Mesenchymal stem cell (in vitro differentiated cells and primary cell): Measurements from ENCODE around the gene RNF17.

Experiments
- DNase-seq: peaks from one replicate; pipeline ENCODE4 v3.0.0-alpha.2; 2013
- H2AFZ ChIP-seq: one replicate; pipeline ENCODE4 v1.6.1; 2013; ENCODE audit warnings: low read depth, mild to moderate bottlenecking, control low read depth, inconsistent platforms, low read length, moderate library complexity
- H2AK5ac ChIP-seq: 2 replicates; pipeline ENCODE4 v1.6.1; 2013; ENCODE audit warnings: low read length, moderate library complexity, mild to moderate bottlenecking, inconsistent platforms; ENCODE audit not compliant: severe bottlenecking
- H2BK120ac ChIP-seq: one replicate; pipeline ENCODE4 v1.6.1; 2013; ENCODE audit warnings: low read depth, mild to moderate bottlenecking, inconsistent platforms, low read length, moderate library complexity
- H2BK12ac ChIP-seq, 2 experiments: one replicate each; pipeline ENCODE4 v1.6.1; 2013; ENCODE audit warnings: inconsistent platforms in 2 of 2, low read length in 2 of 2, mild to moderate bottlenecking in 2 of 2, moderate library complexity in 2 of 2, control low read depth in 1 of 2
- H2BK15ac ChIP-seq: one replicate; pipeline ENCODE4 v1.6.1; 2013; ENCODE audit warnings: mild to moderate bottlenecking, low read depth, inconsistent platforms; ENCODE audit not compliant: poor library complexity, severe bottlenecking
- H2BK5ac ChIP-seq: 2 replicates; pipeline ENCODE4 v1.6.1; 2013; ENCODE audit warnings: low read depth, mild to moderate bottlenecking, low read length, control low read depth, inconsistent platforms; ENCODE audit not compliant: poor library complexity, severe bottlenecking
- H3K14ac ChIP-seq, 2 experiments: one replicate each; pipeline ENCODE4 v1.6.1; 2013; ENCODE audit warnings: inconsistent platforms in 2 of 2, low read length in 2 of 2, control low read depth in 1 of 2, mild to moderate bottlenecking in 1 of 2, moderate library complexity in 1 of 2
- H3K18ac ChIP-seq, 2 experiments: one replicate each; pipeline ENCODE4 v1.6.1; 2013; ENCODE audit warnings: inconsistent platforms in 2 of 2, low read length in 2 of 2, control low read depth in 1 of 2, low read depth in 1 of 2, mild to moderate bottlenecking in 1 of 2
- H3K23ac ChIP-seq, 2 experiments: one replicate each; pipeline ENCODE4 v1.6.1; 2013; ENCODE audit warnings: inconsistent platforms in 2 of 2, low read length in 2 of 2, mild to moderate bottlenecking in 2 of 2, moderate library complexity in 2 of 2, control low read depth in 1 of 2
- H3K27ac ChIP-seq: 2 replicates; pipeline ENCODE4 v1.5.1; 2013; ENCODE audit warnings: mild to moderate bottlenecking, moderate library complexity, low read length, control low read depth, inconsistent platforms; ENCODE audit not compliant: poor library complexity, severe bottlenecking
- H3K27me3 ChIP-seq, 2 experiments: 2 replicates each; pipeline versions ENCODE4 v1.6.1 to v1.7.0; 2013; ENCODE audit warnings: low read length in 2 of 2, mild to moderate bottlenecking in 2 of 2, moderate library complexity in 2 of 2, control low read depth in 1 of 2, inconsistent platforms in 1 of 2; ENCODE audit not compliant: control insufficient read depth in 1 of 2, insufficient read depth in 1 of 2
- H3K36me3 ChIP-seq, 2 experiments: 2 replicates each; pipeline versions ENCODE4 v1.6.1 to v1.7.0; 2013; ENCODE audit warnings: low read length in 2 of 2, control low read depth in 1 of 2, inconsistent platforms in 1 of 2, low read depth in 1 of 2, mild to moderate bottlenecking in 1 of 2; ENCODE audit not compliant: insufficient read depth in 2 of 2, control insufficient read depth in 1 of 2
- H3K4ac ChIP-seq, 2 experiments: one replicate each; pipeline ENCODE4 v1.6.1; 2013; ENCODE audit warnings: inconsistent platforms in 2 of 2, low read length in 2 of 2, mild to moderate bottlenecking in 2 of 2, moderate library complexity in 2 of 2, control low read depth in 1 of 2, low read depth in 1 of 2
- H3K4me1 ChIP-seq: 2 replicates; pipeline ENCODE4 v1.6.1; 2013; ENCODE audit warnings: low read depth, low read length, control low read depth; ENCODE audit not compliant: control insufficient read depth, insufficient read depth
- H3K4me2 ChIP-seq: 2 replicates; pipeline ENCODE4 v1.6.1; 2013; ENCODE audit warnings: low read length, mild to moderate bottlenecking, inconsistent platforms; ENCODE audit not compliant: poor library complexity, severe bottlenecking
- H3K4me3 ChIP-seq, 2 experiments: 2 replicates each; pipeline versions ENCODE4 v1.5.1 to v1.7.0; 2013; ENCODE audit warnings: low read length in 2 of 2, mild to moderate bottlenecking in 2 of 2, control low read depth in 1 of 2, low read depth in 1 of 2; ENCODE audit not compliant: insufficient read depth in 1 of 2
- H3K79me1 ChIP-seq: replicated peaks from 2 replicates; pipeline ENCODE4 v1.6.1; 2013; ENCODE audit warnings: mild to moderate bottlenecking, control low read depth, low read length, inconsistent platforms; ENCODE audit not compliant: poor library complexity, severe bottlenecking
- H3K9ac ChIP-seq: 2 replicates; pipeline ENCODE4 v1.7.0; 2013; ENCODE audit warnings: mild to moderate bottlenecking, low read length, moderate library complexity
- H3K9me3 ChIP-seq: 2 replicates; pipeline ENCODE4 v1.7.0; 2013; ENCODE audit warnings: mild to moderate bottlenecking, low read length; ENCODE audit not compliant: control insufficient read depth
- H4K8ac ChIP-seq: one replicate; pipeline ENCODE4 v1.6.1; 2013; ENCODE audit warnings: inconsistent platforms, mild to moderate bottlenecking, low read length, moderate library complexity
- H4K91ac ChIP-seq: one replicate; pipeline ENCODE4 v1.6.1; 2013; ENCODE audit warnings: mild to moderate bottlenecking, low read length, inconsistent platforms
- WGBS: methylation state at CpG from one replicate; pipeline ENCODE4 v1.1.7; 2013; ENCODE audit warnings: mixed read lengths; 5-methylcytosine and 5-hydroxymethylcytosine counted together

Gene RNF17

DNA sequence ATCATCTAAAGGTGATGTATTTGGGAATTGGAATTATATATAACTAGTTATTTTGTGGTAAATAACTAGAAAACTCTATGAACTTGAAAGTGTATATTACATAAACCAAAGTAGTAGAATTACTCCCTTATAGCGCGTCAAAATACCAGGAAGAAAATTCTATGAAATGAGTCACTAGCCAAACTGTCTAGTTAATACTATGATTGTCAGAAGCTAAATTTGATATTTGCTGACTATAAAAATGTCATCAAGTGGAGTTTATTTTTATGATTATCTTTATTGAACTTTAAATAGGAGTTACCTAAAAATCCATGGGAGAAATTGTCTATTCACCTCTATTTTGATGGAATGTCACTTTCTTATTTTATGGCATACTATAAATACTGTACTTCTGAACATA lies 100.6 kb downstream of the RNF17 start:
- Histone ChIP-seq H2AK5ac (no peak overlapping the region), H3K14ac (no peak overlapping the region), H3K36me3 (no peaks in the 10 kb centered on the region), H3K4ac (no peak overlapping the region), H3K27ac (no peak overlapping the region), H3K27me3 (peaks cover 3 to 10% of the 10 kb centered on the region in 2 experiments), H4K8ac (no peak overlapping the region), H3K23ac (no peak overlapping the region), H2AFZ (no peak overlapping the region), H3K18ac (no peak overlapping the region), H2BK120ac (no peak overlapping the region), H3K4me1 (no peaks in the 10 kb centered on the region), H3K4me3 (no peak overlapping the region), H2BK5ac (no peak overlapping the region), H4K91ac (no peak overlapping the region), H3K4me2 (no peak overlapping the region), H3K9me3 (no peaks in the 10 kb centered on the region), H2BK15ac (no peak overlapping the region), H3K79me1 (no peaks in the 10 kb centered on the region), H3K9ac (no peak overlapping the region), H2BK12ac (no peak overlapping the region)
- DNase-seq = no peak
- no CpG with 5 or more reads among the region's 2 CpGs for WGBS

DNA sequence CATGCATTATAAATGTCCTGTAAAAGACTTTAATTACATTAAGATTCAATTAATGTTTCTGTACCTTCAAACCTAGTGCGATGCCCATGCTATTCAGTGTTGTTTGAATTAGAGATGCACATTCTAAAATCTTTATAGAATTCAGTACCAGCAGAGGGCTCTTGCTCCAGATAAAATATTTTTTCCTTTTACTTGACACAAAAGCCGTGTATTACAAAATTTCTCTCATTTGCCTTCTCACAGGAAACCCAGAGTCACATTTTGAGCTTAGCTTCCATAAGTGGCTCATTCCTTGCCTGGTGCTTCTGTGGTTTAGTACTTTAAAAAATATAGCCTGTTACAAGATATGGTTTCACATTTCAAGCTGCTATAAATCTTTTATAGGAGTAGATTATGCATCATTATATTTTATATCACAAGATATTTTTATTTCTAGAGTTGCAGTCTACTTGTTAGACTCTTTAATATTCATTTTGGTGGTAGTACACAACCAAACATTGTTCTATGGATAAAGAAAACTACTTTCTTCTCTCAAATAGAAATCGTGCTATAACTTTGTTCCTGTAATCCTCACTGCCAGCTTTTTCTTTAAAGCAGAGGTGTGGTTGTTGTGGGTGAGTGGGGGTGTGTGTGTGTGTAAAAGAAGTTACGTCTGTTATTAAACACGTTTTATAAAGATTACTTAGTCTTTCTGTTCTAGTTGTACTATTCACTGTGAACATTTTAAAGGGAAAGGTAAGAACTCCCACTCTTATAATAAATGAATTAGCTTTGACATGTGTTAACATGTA lies 101.4 kb downstream of the RNF17 start:
- Histone ChIP-seq H3K9me3 (no peaks in the 10 kb centered on the region), H3K79me1 (no peaks in the 10 kb centered on the region), H3K4me1 (no peaks in the 10 kb centered on the region), H3K36me3 (no peaks in the 10 kb centered on the region), H3K27me3 (peaks cover 3 to 10% of the 10 kb centered on the region in 2 experiments), H3K9ac (peak overlapping the region; percentile 20), H3K18ac (no peak overlapping the region), H2AFZ (no peak overlapping the region), H2BK15ac (no peak overlapping the region), H3K4ac (no peak overlapping the region), H3K27ac (no peak overlapping the region), H3K14ac (no peak overlapping the region), H2BK12ac (no peak overlapping the region), H2AK5ac (no peak overlapping the region), H2BK5ac (no peak overlapping the region), H3K4me2 (no peak overlapping the region), H4K8ac (no peak overlapping the region), H2BK120ac (no peak overlapping the region), H3K4me3 (no peak overlapping the region), H3K23ac (no peak overlapping the region), H4K91ac (no peak overlapping the region)
- 92% methylated on average over 2 of the region's 5 CpGs for WGBS
- peak; percentile 12 for DNase-seq

DNA sequence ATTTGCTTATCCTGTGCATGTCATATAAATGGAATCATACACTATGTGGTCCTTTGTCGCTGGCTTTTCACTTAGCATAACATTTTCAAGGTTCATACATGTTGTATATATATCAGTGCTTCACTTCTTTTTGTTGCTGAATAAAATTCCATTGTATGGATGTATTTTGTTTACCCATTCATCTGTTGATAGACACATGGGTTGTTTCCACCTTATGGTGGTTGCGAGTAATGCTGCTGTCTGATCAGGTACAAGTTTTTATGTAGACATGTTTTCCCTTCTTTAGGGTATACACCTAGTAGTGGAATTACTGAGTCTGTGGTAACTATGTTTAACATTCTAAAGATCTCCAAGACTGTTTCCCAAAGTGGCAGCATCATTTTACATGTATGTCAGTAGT lies 102.5 kb downstream of the RNF17 start:
- no CpG with 5 or more reads among the region's 2 CpGs for WGBS

DNA sequence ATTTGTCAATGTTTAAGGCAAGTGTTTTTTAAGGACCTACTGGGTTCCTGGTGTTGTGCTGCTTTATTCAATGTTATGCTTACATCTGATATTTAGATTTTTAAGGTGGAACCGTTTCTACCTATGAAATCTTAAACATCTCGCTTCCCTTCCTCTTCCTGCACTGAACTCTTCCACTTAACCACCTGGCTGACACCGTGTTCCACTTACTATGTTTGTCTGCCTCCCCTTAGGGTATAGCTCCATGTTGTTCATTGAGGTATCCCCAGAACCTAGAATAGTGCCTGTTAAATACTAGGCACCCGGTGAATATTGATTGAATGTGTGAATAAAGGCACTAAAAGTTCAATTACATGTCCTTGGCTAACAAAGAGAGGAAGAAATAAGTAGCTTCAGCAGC lies 104.9 kb downstream of the RNF17 start:
- Histone ChIP-seq H3K4me1 (no peaks in the 10 kb centered on the region), H3K9me3 (no peaks in the 10 kb centered on the region), H3K14ac (no peak overlapping the region), H4K8ac (no peak overlapping the region), H3K27me3 (peaks cover 3 to 10% of the 10 kb centered on the region in 2 experiments), H2AK5ac (no peak overlapping the region), H3K4ac (no peak overlapping the region), H3K36me3 (no peaks in the 10 kb centered on the region), H2BK12ac (no peak overlapping the region), H3K4me3 (no peak overlapping the region), H3K18ac (no peak overlapping the region), H3K27ac (no peak overlapping the region), H3K4me2 (no peak overlapping the region), H2AFZ (no peak overlapping the region), H3K9ac (no peak overlapping the region), H3K23ac (no peak overlapping the region), H2BK120ac (no peak overlapping the region), H2BK5ac (no peak overlapping the region), H4K91ac (no peak overlapping the region), H3K79me1 (no peaks in the 10 kb centered on the region), H2BK15ac (no peak overlapping the region)
- no peak for DNase-seq
- 78% methylated on average over 3 of the region's 4 CpGs for WGBS

More for the DNA sequence above, 102.5 kb downstream of the RNF17 start:
- Histone ChIP-seq H3K27ac (no peak overlapping the region), H3K14ac (no peak overlapping the region), H2BK15ac (no peak overlapping the region), H3K9me3 (no peaks in the 10 kb centered on the region), H3K27me3 (peaks cover 3 to 10% of the 10 kb centered on the region in 2 experiments), H2BK5ac (no peak overlapping the region), H3K36me3 (no peaks in the 10 kb centered on the region), H2BK12ac (no peak overlapping the region), H4K91ac (no peak overlapping the region), H3K18ac (no peak overlapping the region), H3K4me3 (no peak overlapping the region), H2AFZ (no peak overlapping the region), H2AK5ac (no peak overlapping the region), H3K9ac (no peak overlapping the region), H3K4ac (no peak overlapping the region), H3K4me2 (no peak overlapping the region), H3K23ac (no peak overlapping the region), H2BK120ac (no peak overlapping the region), H3K79me1 (no peaks in the 10 kb centered on the region), H3K4me1 (no peaks in the 10 kb centered on the region), H4K8ac (no peak overlapping the region)
- DNase-seq = no peak
